Heart right ventricle (tissue), 16 donors: ENCODE results near the gene DNAJC1. TPM values are rescaled to one million over a fixed set of nuclear protein-coding genes. Genes with fewer than 3 reads are reported as not detected.

Experiments
- ATAC-seq, 8 donors: fragments of 200-7000 bp; cut with Tn5 transposase; one replicate each; pipeline ENCODE4 v1.9.1; 2020; ENCODE audit warnings: mild to moderate bottlenecking in 8 of 8, moderate library complexity in 8 of 8, moderate number of reproducible peaks in 1 of 8
- DNase-seq, 2 donors: peaks; one replicate each; pipeline ENCODE4 v3.0.0-alpha.2; 2020
- H3K27ac ChIP-seq, 10 donors: fragments of 200-600 bp; sonication (generic) in 2 of 10; one replicate each; pipeline versions ENCODE4 v1.5.0 to v1.8.0; 2020 to 2022; ENCODE audit warnings: mild to moderate bottlenecking in 3 of 10
- H3K27me3 ChIP-seq, 7 donors: fragments of 200-600 bp; one replicate each; pipeline ENCODE4 v1.8.0; 2021 to 2022; ENCODE audit warnings: mild to moderate bottlenecking in 2 of 7
- H3K36me3 ChIP-seq, 9 donors: fragments of 200-600 bp; sonication (generic) in 1 of 9; one replicate each; pipeline versions ENCODE4 v1.5.0 to v1.8.0; 2020 to 2022; ENCODE audit warnings: mild to moderate bottlenecking in 2 of 9
- H3K4me1 ChIP-seq, 9 donors: fragments of 200-600 bp; sonication (generic) in 1 of 9; one replicate each; pipeline versions ENCODE4 v1.5.0 to v1.8.0; 2020 to 2022; ENCODE audit warnings: mild to moderate bottlenecking in 4 of 9
- H3K4me3 ChIP-seq, 10 donors: fragments of 200-600 bp; sonication (generic) in 2 of 10; one replicate each; pipeline versions ENCODE4 v1.5.0 to v1.8.0; 2020 to 2022; ENCODE audit warnings: mild to moderate bottlenecking in 7 of 10, moderate library complexity in 2 of 10
- H3K9me3 ChIP-seq, 11 donors: fragments of 200-600 bp in 10 of 11; sonication (generic) in 2 of 11; one replicate each; pipeline versions ENCODE4 v1.5.0 to v1.8.0; 2013 to 2022; ENCODE audit warnings: mild to moderate bottlenecking in 2 of 11, control low read depth in 1 of 11, moderate library complexity in 1 of 11
- WGBS, 2 donors: extraction: QIAGEN DNeasy Blood & Tissue Kit; methylation state at CpG; one replicate each; pipeline ENCODE4 v1.1.7; 2013; ENCODE audit warnings: inconsistent platforms in 1 of 2; 5-methylcytosine and 5-hydroxymethylcytosine counted together
- intact Hi-C, 10 donors: fragments of 100-400 bp; cut with DNase I; formaldehyde crosslinking; loops; one replicate each; pipeline versions ENCODE4 v1.11.1 to v1.14.2; 2022
- polyA plus RNA-seq, 2 donors: library from polyadenylated mRNA; stranded (reverse); fragments of 200-250 nt; gene quantifications; one replicate each; pipeline ENCODE4 v1.2.3, GENCODE V29; 2013
- total RNA-seq, 10 donors: library from RNA; stranded (reverse); fragmentation: NEBNext Ultra II Directional in 3 of 10; extraction: Animal tissue kit (Norgen Biotek cat#: 25700) in 3 of 10; gene quantifications; one replicate each; pipeline versions ENCODE4 v1.2.1 to v1.2.4, GENCODE V29; 2021 to 2023
- TF ChIP-seq, protein P1 (sequence below), 9 donors: fragments of 200-600 bp; sonication (generic) in 2 of 9; IDR thresholded peaks; one replicate each; pipeline versions ENCODE4 v1.5.0 to v1.8.0; 2021 to 2022; ENCODE audit warnings: antibody characterized with exemption in 9 of 9, mild to moderate bottlenecking in 5 of 9, moderate library complexity in 1 of 9
- donor health status: Arrhythmogenic right ventricular cardiomyopathy.
- donor health status: ischemic (EF 13 %, LVEDD 7.1; RV severe dilation, severe dysfunction).
- donor health status: healthy with polysubstance abuse.
- donor health status: DM: no; HTN: yes; CAD: no.
- donor health status: DM: no; HTN: no; CAD: no.
- donor health status: ischemic (EF 25% LVEDD 6.9; RV normal size, moderate dysfunction).
- donor health status: ischemic (EF 25% LVEDD 5.7; RV mildly dilated, moderate dysfunction).
- donor health status: healthy.
- donor health status: DM: yes; HTN: yes; CAD: no.
- donor health status: Ischemic cardiomyopathy.
- donor health status: ischemic (EF 35%, LVEDD 5.7; RV mildly dilated, moderate dysfunction).
- donor health status: nonischemic (EF 11% LVEDD 7.7; RV severe dilation, severe dysfunction).
- donor health status: DM: yes; HTN: yes; CAD: no.
- donor health status: PGD.
- donor health status: ischemic (EF 29% LVEDD 5.4; RV normal size, mild dysfunction).
- donor health status: nonischemic (EF 23%, LVEDD 6.1; RV moderate dilation, normal function).

Gene DNAJC1
- total and polyA plus RNA-seq, 12 donors, result 8.9 to 26.8 (median 11.4) TPM

GRCh38 chr10:21934307-21934706 is 69.2 kb downstream of the DNAJC1 start:
- intact Hi-C loops, result no loop called here
- H3K27me3 ChIP-seq, result no peaks in the 10 kb centered on the region
- H3K4me1 ChIP-seq, result peaks cover 0 to 12% (median 3%) of the 10 kb centered on the region in 9 donors
- TF ChIP-seq, protein P1, sequence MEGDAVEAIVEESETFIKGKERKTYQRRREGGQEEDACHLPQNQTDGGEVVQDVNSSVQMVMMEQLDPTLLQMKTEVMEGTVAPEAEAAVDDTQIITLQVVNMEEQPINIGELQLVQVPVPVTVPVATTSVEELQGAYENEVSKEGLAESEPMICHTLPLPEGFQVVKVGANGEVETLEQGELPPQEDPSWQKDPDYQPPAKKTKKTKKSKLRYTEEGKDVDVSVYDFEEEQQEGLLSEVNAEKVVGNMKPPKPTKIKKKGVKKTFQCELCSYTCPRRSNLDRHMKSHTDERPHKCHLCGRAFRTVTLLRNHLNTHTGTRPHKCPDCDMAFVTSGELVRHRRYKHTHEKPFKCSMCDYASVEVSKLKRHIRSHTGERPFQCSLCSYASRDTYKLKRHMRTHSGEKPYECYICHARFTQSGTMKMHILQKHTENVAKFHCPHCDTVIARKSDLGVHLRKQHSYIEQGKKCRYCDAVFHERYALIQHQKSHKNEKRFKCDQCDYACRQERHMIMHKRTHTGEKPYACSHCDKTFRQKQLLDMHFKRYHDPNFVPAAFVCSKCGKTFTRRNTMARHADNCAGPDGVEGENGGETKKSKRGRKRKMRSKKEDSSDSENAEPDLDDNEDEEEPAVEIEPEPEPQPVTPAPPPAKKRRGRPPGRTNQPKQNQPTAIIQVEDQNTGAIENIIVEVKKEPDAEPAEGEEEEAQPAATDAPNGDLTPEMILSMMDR (IDR thresholded peaks at IDR 0.05), result no peak
- H3K27ac ChIP-seq, result no peak overlapping the region
- H3K36me3 ChIP-seq, result peaks cover 0 to 8% (median 0%) of the 10 kb centered on the region in 9 donors
- H3K9me3 ChIP-seq, result peaks cover 0 to 27% (median 17%) of the 10 kb centered on the region in 11 donors
- ATAC-seq, result no peak
- H3K4me3 ChIP-seq, result no peak overlapping the region
- DNase-seq, result no peak
- WGBS, 2 donors, result 99 to 100% methylated on average over 1 of the region's 1 CpG

DNA sequence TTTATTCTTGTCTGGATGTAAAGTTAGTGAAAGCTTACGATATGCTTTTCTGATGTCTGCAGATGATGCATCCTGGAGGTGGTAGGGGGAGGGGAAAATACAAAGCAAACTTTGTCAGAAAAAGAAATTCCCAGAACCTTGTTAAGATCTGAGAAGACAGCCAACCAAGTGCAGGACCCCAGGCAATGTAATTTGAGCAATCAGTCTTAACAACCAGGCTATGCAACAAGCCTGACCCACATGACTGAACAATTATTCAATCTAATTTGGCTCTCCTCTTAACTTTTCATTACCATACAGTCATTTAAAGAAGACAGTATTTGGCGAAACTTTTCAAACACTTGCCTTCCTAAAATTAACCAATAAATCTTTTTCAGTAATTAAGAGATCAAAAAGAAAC is 74.5 kb downstream of the DNAJC1 start:
- Histone ChIP-seq H3K4me1 (peaks cover 0 to 26% (median 15%) of the 10 kb centered on the region in 9 donors), H3K36me3 (no peaks in the 10 kb centered on the region), H3K27me3 (no peaks in the 10 kb centered on the region), H3K4me3 (no peak overlapping the region), H3K9me3 (no peaks in the 10 kb centered on the region), H3K27ac (no peak overlapping the region)
- WGBS, 2 donors, result 92 to 94% methylated on average over 2 of the region's 2 CpGs
- TF ChIP-seq, protein P1 (IDR thresholded peaks at IDR 0.05), result no peak
- no peak for DNase-seq
- no peak for ATAC-seq
- intact Hi-C loops, result no loop called here

GRCh38 chr10:21927631-21928353 is 75.7 kb downstream of the DNAJC1 start:
- ATAC-seq (no peak), DNase-seq (no peak)
- Histone ChIP-seq H3K36me3 (no peaks in the 10 kb centered on the region), H3K4me1 (peaks cover 0 to 26% (median 15%) of the 10 kb centered on the region in 9 donors), H3K9me3 (no peaks in the 10 kb centered on the region), H3K4me3 (no peak overlapping the region), H3K27ac (no peak overlapping the region), H3K27me3 (no peaks in the 10 kb centered on the region)
- intact Hi-C loops, result no loop called here
- TF ChIP-seq, protein P1 (IDR thresholded peaks at IDR 0.05), result no peak
- 72 to 84% methylated on average over 4 of the region's 4 CpGs for WGBS, 2 donors

DNA sequence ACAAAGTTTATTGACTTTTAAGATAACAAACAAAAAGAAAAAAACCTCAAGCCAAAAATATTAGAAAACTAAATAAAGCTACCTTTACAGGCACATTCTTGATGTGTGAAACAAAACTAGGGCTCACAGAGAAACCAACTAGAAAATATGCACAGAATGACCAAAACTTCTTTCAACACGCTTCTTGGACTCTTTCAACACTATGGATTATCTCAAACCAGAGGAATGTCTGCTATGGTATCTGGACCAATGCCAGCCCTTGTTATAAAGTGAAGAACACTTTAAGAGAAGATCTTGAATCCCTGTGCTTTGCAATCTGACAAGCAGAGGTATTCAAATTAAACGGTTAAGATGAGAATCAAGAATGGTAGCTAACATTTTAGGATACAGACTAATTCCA is 76.6 kb downstream of the DNAJC1 start:
- no peaks in the 10 kb centered on the region for H3K36me3 ChIP-seq
- 21 to 34% methylated on average over 2 of the region's 2 CpGs for WGBS, 2 donors
- ATAC-seq (no peak), DNase-seq (no peak)
- H3K27me3 ChIP-seq, result no peaks in the 10 kb centered on the region
- H3K4me3 ChIP-seq, result no peak overlapping the region
- peaks cover 0 to 20% (median 14%) of the 10 kb centered on the region in 9 donors for H3K4me1 ChIP-seq
- intact Hi-C loops, result no loop called here
- H3K27ac ChIP-seq, result no peak overlapping the region
- TF ChIP-seq, protein P1 (IDR thresholded peaks at IDR 0.05), result no peak
- no peaks in the 10 kb centered on the region for H3K9me3 ChIP-seq
